GM12801 (cell line): Measurements from ENCODE around the gene RAD51.

Experiments
- TF ChIP-seq, protein P1 (sequence below): IDR thresholded peaks from one replicate; pipeline ENCODE4 v1.5.1; 2011; ENCODE audit warnings: control low read depth; ENCODE audit not compliant: insufficient read length; ENCODE audit errors: extremely low read depth

The RAD51 gene

GRCh38 chr15:40694688-40695468 lies at the start of gene RAD51:
Gene RAD51 (plus strand): TSS chr15:40695174. CDS start chr15:40698759, 3,585 bp downstream.
- TF ChIP-seq, protein P1, sequence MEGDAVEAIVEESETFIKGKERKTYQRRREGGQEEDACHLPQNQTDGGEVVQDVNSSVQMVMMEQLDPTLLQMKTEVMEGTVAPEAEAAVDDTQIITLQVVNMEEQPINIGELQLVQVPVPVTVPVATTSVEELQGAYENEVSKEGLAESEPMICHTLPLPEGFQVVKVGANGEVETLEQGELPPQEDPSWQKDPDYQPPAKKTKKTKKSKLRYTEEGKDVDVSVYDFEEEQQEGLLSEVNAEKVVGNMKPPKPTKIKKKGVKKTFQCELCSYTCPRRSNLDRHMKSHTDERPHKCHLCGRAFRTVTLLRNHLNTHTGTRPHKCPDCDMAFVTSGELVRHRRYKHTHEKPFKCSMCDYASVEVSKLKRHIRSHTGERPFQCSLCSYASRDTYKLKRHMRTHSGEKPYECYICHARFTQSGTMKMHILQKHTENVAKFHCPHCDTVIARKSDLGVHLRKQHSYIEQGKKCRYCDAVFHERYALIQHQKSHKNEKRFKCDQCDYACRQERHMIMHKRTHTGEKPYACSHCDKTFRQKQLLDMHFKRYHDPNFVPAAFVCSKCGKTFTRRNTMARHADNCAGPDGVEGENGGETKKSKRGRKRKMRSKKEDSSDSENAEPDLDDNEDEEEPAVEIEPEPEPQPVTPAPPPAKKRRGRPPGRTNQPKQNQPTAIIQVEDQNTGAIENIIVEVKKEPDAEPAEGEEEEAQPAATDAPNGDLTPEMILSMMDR: no peak

DNA sequence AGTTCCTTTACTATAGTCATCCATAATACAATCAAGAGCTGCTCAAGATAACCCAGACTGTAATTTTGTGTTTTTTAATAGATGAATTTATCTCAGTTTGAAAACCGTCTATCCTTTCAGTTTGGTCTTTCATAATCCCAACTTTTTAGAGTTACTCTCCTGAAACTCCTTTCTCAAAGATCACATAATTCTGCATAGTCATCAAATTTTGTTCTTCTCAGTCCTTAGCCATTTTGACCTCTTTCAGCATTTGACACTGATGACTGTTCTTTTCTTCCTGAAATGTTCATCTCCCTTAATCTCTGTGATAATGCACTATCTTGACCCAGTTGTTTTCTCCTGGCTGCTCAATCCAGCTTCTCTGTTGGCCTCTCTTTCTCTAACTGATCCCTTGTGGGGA lies 47.5 kb upstream of the RAD51 start:
- TF ChIP-seq, protein P1: no peak

- TF ChIP-seq, protein P1: no peak
These were observed 44.5 kb upstream of the RAD51 start for GRCh38 chr15:40650479-40650878.

GRCh38 chr15:40660686-40661085 lies 34.3 kb upstream of the RAD51 start:
- TF ChIP-seq, protein P1: no peak

DNA sequence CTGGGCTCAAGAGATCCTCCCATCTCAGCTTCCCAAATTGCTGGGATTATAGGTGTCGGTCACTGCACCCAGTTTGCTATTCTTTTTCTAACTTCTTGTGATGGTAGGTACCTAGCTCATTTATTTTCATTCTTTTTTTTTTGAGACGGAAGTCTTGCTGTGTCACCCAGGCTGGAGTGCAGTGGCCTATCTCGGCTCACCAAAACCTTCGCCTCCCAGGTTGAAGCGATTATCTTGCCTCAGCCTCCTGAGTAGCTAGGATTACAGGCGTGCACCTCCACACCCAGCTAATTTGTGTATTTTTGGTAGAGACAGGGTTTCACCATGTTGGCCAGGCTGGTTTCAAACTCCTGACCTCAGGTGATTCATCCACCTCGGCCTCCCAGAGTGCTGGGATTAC lies 30.1 kb upstream of the RAD51 start:
- TF ChIP-seq, protein P1: no peak

GRCh38 chr15:40680151-40680550 lies 14.8 kb upstream of the RAD51 start:
- TF ChIP-seq, protein P1: no peak

DNA sequence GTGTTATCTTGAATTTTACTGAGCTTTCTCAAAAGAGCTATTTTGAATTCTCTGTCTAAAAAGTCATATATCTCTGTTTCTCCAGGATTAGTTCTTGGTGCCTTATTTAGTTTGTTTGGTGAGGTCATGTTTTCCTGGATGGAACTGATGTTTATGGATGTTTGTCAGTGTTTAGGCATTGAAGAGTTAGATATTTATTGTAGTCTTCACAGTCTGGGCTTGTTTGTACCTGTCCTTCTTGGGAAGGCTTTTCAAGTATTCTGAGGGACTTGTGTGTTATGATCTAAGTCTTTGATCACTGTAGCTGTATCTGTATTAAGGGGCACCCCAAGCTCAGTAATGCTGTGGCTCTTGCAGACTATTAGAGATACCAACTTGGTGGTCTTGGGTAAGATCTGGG lies 10.6 kb upstream of the RAD51 start:
- TF ChIP-seq, protein P1: no peak
